GM21619 (cell line): ENCODE results near the gene UMODL1.
"Not testable (repeated sequence)": the region's sequence is repeated elsewhere in the genome, so short reads cannot be mapped to it uniquely, and the experiment has no call there.

Source experiments
- ATAC-seq: cut with Tn5 transposase; IDR thresholded peaks from one replicate; pipeline ENCODE4 v1.9.1; 2021; ENCODE audit not compliant: unreplicated experiment

The UMODL1 gene

DNA sequence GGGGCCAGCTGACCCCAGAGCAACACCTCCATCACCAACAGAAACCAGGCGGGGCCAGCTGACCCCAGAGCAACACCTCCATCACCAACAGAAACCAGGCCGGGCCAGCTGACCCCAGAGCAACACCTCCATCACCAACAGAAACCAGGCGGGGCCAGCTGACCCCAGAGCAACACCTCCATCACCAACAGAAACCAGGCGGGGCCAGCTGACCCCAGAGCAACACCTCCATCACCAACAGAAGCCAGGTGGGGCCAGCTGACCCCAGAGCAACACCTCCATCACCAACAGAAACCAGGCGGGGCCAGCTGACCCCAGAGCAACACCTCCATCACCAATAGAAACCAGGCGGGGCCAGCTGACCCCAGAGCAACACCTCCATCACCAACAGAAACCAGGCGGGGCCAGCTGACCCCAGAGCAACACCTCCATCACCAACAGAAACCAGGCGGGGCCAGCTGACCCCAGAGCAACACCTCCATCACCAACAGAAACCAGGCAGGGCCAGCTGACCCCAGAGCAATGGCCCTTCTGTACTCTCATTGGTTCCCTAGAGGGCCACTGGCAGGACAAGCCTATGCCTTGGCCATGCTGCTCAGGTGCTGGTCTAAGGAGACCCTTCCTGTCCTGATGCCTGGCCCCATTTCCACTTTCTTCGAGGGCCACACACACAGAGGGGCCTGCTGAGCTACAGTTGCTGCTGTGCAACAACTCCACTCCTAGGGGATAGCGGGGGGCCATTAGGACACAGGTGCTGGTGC lies 7.3 kb downstream of the UMODL1 start:
- ATAC-seq, result not testable (repeated sequence)

DNA sequence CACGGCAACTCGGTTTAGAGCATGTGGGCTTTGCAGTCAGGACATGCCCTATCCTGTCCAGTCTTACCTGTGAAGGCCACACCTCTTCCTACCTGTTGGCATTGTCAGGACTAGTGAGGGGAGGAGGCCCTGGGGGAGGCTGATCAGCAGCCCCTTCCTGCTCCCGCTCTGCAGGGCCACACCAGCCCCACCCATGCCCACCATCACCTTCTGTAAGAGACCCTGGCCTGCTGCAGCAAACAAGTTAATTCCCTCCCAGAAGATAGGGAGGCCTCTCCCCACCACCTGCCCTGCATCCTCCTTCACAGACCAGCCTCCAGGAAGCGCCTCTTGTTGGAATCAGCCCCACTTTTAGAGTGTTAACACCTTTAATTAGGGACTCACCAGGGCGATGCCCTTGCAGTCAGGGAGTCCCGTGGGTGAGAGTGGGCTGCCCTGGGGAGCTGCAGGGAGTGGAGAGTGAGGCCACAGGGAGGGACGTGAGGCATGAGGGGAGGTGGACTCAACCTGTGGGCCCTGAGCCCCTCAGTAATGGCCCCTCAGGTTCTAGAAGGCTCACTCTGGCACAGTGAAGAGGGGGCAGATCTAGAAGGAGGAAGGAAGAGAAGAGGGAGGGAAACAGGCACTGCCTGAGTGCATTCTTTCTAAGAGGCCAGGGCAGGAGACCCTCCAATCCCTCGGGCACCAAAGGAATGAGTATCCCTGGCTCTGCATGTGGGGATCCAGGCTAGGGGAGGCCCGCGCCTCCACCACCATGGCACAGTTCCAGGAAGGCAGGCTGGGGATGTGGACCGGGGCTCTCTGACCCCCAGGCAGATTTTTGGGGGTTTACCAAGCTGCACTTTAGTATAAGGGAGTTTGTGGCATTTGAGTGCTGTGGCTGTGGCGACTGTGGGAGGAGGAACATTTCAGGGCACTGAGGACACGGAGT lies 8.2 kb downstream of the UMODL1 start:
- ATAC-seq, result no peak

DNA sequence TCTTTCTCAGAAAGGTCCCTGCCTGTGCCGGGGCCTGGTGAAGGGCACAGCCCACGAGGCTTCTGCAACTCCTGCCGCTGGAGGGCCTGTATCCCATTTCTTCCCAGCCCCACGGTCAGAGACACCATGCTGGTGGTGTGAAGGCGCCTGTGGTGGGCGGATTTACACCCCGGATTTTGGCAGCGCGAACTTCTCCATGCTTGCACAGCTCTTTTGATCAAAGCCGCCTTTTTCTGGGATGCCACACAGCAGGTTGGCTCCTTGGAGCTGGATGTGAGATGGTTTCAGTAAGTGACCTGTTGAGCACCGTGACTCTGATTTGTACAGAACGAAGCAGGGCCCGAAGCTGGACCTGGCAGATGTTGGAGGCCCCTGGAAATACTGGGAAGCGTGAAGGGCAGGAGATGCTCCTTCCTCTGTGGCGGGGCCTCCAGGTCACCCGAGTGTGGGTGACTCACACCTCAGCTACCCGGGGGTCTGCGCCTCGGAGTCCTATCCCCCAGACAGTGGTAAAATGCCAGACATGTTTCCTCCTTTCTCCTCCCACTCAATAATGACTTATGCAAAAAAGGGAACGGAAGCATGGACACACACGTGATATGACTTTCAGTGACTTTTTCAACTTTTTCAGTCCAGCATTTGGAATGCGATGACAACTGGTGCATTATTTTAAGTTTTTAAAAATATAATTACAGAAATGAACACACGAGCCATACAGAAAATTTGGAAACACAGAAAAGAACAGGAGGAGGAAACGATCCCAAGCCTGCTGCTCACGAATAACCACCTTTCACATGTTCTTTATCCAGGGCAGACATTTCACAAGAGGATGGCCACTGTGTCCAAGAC lies 9.0 kb downstream of the UMODL1 start:
- ATAC-seq, result no peak

DNA sequence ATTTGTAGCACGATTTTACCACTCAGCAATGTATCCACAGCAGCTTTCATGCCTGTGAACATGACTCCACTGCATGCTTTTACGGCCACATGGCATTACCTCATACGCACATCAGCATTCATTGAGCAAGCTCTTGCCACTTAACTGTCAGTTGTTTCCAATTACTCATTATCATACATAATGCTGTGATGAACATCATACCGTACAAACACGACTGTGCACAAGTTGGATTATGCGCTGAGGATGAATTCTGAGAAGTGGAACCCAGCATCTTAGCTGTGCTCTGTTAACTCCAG lies 9.6 kb downstream of the UMODL1 start:
- no peak for ATAC-seq

DNA sequence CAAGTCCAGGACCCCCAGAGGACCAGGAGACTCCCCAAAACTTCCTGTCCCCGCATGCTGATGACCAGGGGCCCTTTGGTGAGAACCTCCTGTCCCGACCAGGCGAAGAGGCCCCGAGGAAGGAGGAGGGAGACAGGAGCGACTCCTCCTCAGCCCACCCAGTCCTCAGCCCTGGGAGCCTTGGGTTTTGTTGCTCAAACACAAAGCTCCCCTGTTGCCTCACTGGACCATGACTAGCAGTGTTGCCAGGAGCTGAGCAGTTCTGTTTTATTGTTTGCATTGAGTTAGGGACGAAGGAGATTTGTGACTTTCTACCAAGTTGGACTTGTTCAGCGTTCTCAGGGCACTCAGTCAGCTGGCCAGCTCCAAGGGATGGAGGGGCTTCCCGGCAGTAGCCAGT lies 10.0 kb downstream of the UMODL1 start:
- no peak for ATAC-seq

DNA sequence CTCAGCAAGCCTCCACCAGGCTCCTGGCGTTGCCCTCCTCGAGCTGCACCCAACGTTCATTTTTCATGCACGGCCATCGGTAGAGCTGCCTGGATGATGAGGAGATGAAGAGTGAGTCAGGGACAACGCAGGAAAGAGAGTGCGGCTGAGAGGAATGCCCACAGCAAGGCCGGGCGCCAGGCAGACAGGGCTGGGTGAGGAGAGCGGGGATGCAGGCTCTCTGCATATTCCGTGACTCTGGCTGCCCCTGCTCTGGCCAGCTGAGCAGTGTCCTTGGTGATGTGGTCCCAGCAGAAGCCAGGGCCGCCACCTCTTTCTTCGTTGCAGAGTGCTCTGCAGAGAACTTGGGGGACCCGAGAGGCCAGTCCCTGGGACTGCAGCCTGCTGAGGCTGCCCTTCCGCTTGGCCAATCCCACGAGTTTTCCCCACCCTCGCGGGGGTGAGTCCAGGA lies 10.8 kb downstream of the UMODL1 start:
- no peak for ATAC-seq

DNA sequence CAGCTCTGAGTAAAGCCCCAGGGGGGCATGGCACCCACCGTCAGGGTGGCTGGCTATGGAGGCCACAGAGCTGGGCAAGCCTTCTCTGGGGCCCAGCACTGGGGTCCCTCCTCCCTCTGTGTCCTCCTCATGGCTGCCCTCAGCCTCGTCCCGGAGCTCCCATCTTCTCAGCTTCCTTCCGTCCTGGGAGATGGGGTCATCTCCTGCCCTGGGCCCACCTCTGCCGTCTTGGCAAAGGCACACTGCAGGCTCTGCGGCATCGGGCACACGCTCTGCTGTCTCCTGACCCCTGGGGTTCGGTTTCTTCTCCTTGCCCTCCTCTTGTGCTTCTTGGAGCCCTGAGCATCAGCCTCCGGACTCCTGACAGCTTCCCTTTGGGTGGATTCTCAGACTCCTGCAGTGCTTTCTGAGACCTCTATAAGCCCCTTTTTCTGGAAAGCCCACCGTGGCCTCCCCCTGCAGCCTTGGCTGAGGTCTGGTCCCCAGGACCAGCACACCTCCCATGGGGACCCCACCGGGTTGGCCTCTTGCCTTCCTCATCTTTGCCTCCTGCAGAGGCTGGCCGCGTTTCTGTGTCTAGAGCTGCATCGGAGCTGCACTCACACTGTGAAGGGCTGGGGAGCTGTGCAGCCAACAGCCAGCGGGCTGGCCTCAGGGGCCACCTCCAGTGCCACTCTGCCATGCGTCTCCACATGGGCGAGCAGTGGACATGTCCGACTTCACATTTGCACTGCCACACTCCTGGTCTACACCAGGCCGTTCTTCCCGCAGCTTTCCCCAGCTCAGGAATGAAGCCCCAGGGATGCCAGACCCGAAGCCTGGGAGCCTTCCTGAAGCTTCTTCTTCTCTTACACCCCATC lies 11.6 kb downstream of the UMODL1 start:
- ATAC-seq, result no peak

DNA sequence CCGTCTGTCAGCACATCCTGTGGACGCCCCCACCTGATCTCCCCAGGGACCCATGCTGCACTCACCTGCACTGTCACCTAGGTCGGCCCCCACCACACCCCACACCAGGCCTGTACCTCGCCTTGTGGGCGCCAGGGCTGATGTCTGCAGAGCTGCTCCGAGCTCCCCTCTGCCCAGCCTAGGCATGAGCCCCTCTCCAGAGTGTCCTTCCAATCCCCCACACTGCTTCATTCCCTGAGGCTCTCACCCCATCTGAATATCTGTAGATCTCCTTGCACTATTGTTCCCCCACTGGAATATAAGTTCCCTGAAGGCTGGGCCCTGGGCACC lies 12.2 kb downstream of the UMODL1 start:
- no peak for ATAC-seq

DNA sequence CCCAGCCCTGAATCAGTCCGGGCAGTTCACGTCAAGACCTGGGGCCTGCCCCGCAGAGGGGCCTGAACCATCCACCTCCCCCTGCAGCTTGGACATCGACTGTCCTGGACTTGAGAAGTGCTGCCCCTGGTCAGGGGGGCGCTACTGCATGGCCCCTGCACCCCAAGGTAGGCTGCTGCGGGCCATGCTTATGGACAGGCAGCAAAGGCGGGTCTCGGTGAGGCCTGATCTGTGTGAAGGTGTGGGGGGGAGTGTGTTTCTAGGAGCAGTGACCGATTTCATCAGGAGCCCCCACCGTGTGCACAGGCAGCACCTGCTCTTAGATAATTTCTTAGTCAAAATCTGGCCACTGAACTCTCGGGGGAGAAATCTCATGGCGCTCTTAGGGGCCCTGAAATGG lies 13.0 kb downstream of the UMODL1 start:
- no peak for ATAC-seq

DNA sequence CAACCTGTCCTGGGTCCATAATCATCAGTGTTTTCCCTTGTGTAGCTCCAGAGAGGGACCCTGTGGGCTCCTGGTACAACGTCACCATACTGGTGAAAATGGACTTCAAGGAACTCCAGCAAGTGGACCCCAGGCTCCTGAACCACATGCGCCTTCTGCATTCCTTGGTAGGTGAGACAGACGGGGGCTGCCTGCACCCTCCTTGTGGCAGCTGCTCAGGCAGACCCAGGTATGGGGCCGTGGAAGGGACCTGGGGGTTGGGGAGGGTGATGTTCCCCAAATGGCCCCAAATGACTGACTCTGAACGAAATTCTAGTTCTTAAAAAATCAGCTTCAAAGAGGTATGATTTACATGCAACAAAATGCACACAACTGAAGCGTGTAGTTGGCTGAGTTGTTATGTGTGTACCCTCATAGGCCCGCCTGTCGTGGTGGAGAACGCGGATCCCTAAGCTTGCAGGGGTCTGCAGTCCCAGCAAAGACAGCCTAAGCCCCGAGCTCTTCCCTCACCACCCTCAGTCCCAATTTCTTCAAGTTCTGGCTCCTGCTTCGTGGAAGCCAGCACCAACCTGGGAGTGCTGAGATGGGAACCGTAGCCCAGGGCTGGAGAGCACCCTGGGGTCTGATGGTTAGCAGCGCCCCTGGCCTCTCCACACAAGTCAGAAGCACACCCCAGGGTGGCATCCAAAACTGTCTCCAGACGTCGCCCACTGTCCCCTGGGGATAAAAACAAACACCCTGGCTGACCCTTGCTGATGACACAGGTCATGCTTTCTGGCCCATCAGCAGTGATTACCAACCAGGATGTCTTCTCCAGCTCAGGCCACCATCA lies 14.3 kb downstream of the UMODL1 start:
- ATAC-seq, result no peak

DNA sequence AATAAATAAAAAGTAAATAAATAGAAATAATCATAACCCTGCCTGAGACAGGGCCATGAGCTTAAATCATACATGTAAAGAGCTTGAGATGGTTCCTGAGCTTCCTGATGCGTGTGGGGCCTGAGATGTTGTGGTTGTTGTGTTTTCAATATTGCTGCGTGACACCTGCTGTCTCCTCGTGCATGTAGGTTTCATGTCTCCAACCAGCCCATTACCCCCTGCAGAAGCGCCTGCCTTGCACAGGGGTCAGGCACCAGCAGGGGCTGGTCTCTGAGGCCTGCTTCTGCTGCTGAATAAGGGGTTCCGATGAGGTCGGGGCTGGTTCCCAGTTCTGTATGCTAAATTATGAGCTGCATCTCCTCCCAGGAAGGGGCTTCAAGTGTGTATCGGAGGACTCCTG lies 15.9 kb downstream of the UMODL1 start:
- ATAC-seq, result no peak

DNA sequence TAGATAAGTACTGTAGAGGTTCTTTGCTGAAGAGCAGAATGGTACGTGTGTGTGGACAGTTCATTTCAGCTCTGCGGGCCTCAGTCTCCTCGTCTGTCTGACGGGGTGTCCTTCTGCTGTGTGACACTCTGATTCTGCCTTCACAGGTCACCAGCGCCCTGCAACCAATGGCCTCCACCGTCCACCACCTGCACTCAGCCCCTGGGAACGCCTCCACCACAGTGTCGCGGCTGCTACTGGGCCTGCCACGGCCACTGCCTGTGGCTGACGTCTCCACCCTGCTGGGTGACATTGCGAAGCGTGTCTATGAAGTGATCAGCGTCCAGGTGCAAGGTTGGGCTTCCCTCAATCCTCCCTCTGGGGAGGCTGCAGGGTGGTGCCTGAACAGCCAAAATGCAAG lies 17.0 kb downstream of the UMODL1 start:
- ATAC-seq, result no peak

DNA sequence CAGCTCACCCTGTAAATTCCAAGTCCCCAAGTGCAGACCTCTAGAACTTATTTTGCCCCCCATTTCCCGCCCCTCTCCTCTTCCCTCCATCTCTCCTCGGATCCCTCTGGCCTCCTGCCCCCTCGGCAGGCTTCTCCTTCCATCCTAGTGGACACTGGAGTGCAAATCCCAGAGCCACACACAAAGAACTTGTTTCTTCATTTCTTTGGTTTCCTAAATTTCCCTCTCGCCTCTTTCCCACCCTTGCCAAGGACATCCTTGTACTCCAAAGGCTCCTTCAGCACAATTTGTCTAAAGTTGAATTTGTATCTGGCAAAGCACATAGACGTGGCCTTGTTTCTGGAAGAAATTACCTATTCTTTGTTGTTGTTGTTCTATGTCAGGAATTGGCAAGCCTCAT lies 17.5 kb downstream of the UMODL1 start:
- no peak for ATAC-seq

DNA sequence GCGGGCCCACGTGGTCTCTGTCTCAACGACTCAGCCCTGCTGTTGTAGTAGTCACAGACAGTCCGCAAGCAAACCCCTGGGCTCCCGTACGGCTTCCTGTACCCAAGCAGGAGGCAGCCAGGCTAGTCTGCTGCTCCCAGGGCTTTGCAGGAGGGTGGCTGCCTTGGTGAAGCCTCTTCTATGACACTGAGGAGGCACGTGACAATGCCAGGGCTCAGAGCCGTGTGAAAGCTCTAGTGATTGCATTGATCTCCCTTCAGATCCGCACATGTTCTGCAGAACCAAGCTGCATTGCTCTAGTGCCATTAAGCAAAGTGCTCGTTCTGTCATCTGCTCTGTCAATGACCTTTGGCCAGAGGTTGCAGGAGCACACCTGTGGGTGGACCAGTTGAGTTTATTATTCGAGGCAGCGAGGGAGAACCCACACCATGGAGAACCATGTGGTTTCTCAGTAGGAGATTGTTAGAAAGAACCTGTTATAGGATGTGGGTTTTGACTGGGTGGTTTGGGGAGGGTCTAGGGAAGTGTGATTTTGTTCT lies 18.0 kb downstream of the UMODL1 start:
- ATAC-seq, result no peak

DNA sequence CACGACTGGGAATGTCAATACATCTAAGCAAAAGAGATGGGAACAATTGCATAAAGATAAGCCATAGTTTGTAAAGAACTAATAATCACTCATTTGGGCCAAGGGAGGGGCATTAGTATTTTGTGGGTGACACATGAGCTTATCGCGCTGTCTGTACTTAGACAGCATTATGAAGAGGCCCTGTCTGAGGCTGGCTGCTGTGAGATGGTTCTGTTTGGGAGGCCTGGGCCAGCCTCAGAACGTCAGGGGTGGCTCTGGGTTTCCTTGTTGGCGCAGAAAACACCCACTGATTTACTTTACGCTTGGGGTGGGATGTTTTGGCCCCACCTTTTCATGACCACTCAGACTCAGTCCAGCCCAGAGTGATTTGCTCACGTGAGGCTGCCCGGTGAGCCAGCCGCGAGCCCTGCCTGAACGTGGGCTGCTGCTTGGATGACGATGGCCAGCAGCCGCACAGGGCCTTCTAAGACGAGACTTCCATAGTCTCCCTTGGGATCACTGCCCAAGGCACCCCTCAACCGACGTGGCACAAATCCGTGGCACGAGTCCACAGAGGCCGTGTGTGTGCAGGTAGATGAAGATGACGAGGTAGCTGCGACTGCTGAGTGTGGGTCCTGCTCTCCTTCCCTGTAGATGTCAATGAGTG lies 18.7 kb downstream of the UMODL1 start:
- ATAC-seq, result no peak

DNA sequence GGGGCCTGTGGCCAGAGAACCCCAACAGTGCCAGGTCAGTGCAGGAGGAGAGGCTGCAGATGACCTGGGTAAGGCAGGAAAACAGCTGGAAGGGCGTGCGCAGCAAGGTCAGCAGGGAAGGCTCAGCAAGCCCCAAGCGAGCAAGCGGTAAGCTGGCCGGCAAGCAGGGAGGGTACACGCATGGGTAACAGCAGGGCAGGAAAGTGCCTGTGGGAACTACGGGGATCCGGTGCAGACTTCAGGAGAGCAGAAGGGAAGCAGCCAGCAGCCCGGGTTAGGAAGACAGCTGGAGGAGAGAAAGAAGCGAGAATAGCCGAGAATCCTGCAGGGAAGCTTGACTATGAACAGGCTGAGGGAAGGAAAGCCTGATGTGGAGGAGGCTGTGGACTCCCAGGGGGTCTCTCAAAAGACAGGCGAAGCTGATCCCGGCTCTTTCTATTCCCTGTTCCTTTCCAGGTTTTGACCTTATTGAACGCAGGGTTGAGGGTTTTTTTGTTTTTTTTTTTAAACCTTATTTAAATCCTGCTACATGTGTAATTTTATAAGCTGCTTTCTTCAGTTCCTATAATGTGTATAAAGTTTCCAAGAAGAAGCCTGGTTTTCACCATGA lies 20.9 kb downstream of the UMODL1 start:
- ATAC-seq, result no peak

DNA sequence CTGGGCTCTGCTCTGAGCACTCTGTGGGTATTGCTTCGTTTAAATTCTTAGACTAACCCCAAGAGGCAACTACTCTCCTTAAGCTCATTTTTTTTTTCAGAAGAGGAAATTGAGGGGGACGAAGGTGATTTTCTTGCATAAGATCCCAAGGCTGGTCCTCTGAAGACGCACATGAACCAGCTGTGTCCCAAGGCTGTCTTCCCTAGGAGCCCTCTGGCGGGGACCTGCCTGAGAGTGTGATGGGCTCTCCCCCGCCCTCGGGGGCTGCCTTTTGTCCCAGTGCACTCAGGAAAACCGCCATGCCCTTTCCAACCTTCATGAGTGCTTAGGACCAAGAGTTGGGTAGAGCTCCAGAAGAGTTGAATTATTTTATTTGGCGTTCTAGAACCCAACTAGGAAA lies 21.7 kb downstream of the UMODL1 start:
- ATAC-seq, result no peak

DNA sequence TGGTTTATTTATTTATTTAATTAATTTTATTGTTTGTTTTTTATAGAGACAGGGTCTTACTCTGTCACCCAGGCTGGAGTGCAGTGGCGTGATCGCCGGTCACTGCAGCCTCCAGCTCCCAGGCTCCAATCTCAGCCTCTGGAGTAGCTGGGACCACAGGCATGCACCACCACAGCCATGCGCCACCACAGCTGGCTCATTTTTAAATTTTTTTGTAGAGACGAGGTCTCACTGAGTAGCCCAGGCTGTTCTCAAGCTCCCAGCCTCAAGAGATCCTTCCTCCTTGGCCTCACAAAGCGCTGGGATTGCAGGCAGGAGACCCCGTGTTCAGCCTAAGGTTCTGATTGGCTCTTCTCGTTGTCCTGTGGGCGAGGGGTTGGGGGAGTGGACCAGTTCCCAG lies 22.1 kb downstream of the UMODL1 start:
- no peak for ATAC-seq

DNA sequence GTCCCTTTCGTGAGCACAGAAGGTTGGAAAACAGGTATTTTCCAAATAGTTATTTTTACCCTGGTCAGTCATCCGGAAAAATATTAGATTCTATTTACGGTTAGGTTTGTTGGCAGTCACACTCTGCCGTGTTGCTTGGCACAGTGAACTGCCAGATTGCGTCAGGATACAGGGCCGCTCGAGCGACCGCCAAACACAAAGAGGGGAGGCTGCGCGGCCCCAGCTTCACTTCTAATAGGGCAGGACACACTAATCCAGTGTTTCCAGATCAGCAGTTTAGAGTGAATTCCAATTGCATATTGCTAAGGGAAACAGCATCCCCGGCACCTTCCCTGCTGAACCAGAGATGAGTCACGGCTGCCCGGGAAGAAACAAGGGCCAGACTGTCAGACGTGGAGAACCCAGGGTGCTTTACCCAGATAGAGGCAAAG lies 22.9 kb downstream of the UMODL1 start:
- no peak for ATAC-seq
